Measurements from ENCODE around the gene MCTP1. TPM values are rescaled to one million over a fixed set of nuclear protein-coding genes. Genes with fewer than 3 reads are reported as not detected.

The MCTP1 gene
- total RNA-seq, 1 donor from 2014 or later = 12.8 TPM

DNA sequence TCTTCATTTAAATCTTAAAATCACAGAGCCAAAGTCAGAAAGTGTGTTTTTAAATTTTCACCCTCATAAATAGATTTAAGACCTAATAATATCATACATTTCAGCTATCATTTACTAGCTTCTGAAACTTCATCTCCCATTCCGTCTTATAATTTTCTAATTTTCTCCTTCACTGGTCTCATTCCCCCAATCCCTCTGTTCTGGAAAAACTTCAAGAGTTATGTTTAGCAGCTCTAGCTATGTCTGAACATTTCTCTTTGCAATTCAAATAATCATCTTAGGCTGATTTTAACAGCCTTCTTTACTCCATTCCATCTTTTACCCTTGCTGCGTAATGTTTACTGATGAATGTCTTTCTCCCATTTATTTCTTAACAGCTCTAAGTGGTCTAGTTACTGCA lies 474.0 kb downstream of the MCTP1 start:
- no peaks in the 10 kb centered on the region for H3K9me3 ChIP-seq
- H3K36me3 ChIP-seq = no peaks in the 10 kb centered on the region
- DNase-seq (ENCODE audit: extremely low spot score in 2 of 2) = no peak
- no peaks in the 10 kb centered on the region for H3K4me1 ChIP-seq
- H3K4me3 ChIP-seq = no peak overlapping the region
- intact Hi-C loops (cut with DNase I) = no loop called here
- H3K27ac ChIP-seq = no peak overlapping the region
- TF ChIP-seq POLR2A (IDR thresholded peaks at IDR 0.05) (no peak), POLR2AphosphoS5 (IDR thresholded peaks at IDR 0.05; ENCODE audit: insufficient read depth in 1 of 2, low read depth in 1 of 2) (no peak), CTCF (IDR thresholded peaks at IDR 0.05) (no peak)
- H3K27me3 ChIP-seq = no peaks in the 10 kb centered on the region

- TF ChIP-seq CTCF (IDR thresholded peaks at IDR 0.05) (no peak), POLR2AphosphoS5 (IDR thresholded peaks at IDR 0.05; ENCODE audit: insufficient read depth in 1 of 2, low read depth in 1 of 2) (no peak), POLR2A (IDR thresholded peaks at IDR 0.05) (no peak)
- intact Hi-C loops (cut with DNase I) = no loop called here
- no peak overlapping the region for H3K4me3 ChIP-seq
- no peak for DNase-seq (ENCODE audit: extremely low spot score in 2 of 2)
- H3K27ac ChIP-seq = no peak overlapping the region
- no peaks in the 10 kb centered on the region for H3K27me3 ChIP-seq
- H3K4me1 ChIP-seq = no peaks in the 10 kb centered on the region
- H3K9me3 ChIP-seq = no peaks in the 10 kb centered on the region
- H3K36me3 ChIP-seq = no peaks in the 10 kb centered on the region
These were observed 474.6 kb downstream of the MCTP1 start for GRCh38 chr5:94810281-94810680.

DNA sequence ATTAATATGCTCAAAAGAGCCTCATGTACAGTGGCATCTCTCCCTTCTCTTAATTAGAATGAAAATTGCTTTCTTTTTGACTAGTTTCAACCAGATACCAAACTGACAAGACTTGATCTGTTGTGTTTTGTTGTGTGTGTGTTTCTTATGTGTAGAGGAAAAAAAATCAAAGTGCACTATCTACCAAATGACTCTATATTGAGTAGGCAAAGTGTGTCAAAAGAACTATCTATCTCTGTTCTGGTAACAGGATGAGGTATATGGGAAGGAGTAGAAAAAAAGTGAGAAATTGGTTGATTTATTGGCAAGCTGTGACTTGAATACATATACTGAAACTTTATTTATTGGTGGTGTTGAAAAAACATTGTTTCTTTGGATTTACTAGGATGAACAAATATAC lies 476.4 kb downstream of the MCTP1 start:
- no peak for DNase-seq (ENCODE audit: extremely low spot score in 2 of 2)
- no peak for TF ChIP-seq POLR2AphosphoS5 (IDR thresholded peaks at IDR 0.05; ENCODE audit: insufficient read depth in 1 of 2, low read depth in 1 of 2)
- TF ChIP-seq CTCF (IDR thresholded peaks at IDR 0.05) = no peak
- TF ChIP-seq POLR2A (IDR thresholded peaks at IDR 0.05) = no peak
- H3K4me1 ChIP-seq = no peaks in the 10 kb centered on the region
- no peaks in the 10 kb centered on the region for H3K9me3 ChIP-seq
- H3K27me3 ChIP-seq = no peaks in the 10 kb centered on the region
- H3K27ac ChIP-seq = no peak overlapping the region
- intact Hi-C loops (cut with DNase I) = no loop called here
- H3K4me3 ChIP-seq = no peak overlapping the region
- no peaks in the 10 kb centered on the region for H3K36me3 ChIP-seq

GRCh38 chr5:94807985-94808384 lies 476.9 kb downstream of the MCTP1 start:
- no peak for DNase-seq (ENCODE audit: extremely low spot score in 2 of 2)
- TF ChIP-seq CTCF (IDR thresholded peaks at IDR 0.05) = no peak
- no peak for TF ChIP-seq POLR2AphosphoS5 (IDR thresholded peaks at IDR 0.05; ENCODE audit: insufficient read depth in 1 of 2, low read depth in 1 of 2)
- no peak for TF ChIP-seq POLR2A (IDR thresholded peaks at IDR 0.05)
- no peak overlapping the region for H3K4me3 ChIP-seq
- no peaks in the 10 kb centered on the region for H3K27me3 ChIP-seq
- H3K4me1 ChIP-seq = no peaks in the 10 kb centered on the region
- no peaks in the 10 kb centered on the region for H3K9me3 ChIP-seq
- intact Hi-C loops (cut with DNase I) = no loop called here
- H3K27ac ChIP-seq = no peak overlapping the region
- no peaks in the 10 kb centered on the region for H3K36me3 ChIP-seq

- TF ChIP-seq POLR2AphosphoS5 (IDR thresholded peaks at IDR 0.05; ENCODE audit: insufficient read depth in 1 of 2, low read depth in 1 of 2) (no peak), CTCF (IDR thresholded peaks at IDR 0.05) (no peak), POLR2A (IDR thresholded peaks at IDR 0.05) (no peak)
- intact Hi-C loops (cut with DNase I) = no loop called here
- no peaks in the 10 kb centered on the region for H3K9me3 ChIP-seq
These were observed 482.4 kb downstream of the MCTP1 start for GRCh38 chr5:94802450-94802849.

More at GRCh38 chr5:94802450-94802849, 482.4 kb downstream of the MCTP1 start:
- no peak overlapping the region for H3K27ac ChIP-seq
- DNase-seq (ENCODE audit: extremely low spot score in 2 of 2) = no peak
- no peaks in the 10 kb centered on the region for H3K27me3 ChIP-seq
- no peaks in the 10 kb centered on the region for H3K4me1 ChIP-seq
- no peaks in the 10 kb centered on the region for H3K36me3 ChIP-seq
- H3K4me3 ChIP-seq = no peak overlapping the region

All from vagina (tissue), 2 donors.